ENCODE measurements around the gene SNAI1.
"Not testable (repeated sequence)": the region's sequence is repeated elsewhere in the genome, so short reads cannot be mapped to it uniquely, and the experiment has no call there.

Gene SNAI1

GRCh38 chr20:49945701-49946477 lies 36.9 kb upstream of the SNAI1 start:
- H3K36me3 ChIP-seq (ENCODE audit: control insufficient read depth, insufficient read depth, low read length), result peaks cover 89% of the 10 kb centered on the region
- H3K27ac ChIP-seq (ENCODE audit: low read depth, low read length), result no peak overlapping the region
- no peaks in the 10 kb centered on the region for H3K27me3 ChIP-seq (ENCODE audit: control insufficient read depth, insufficient read depth, low read length)
- no peak overlapping the region for H3K4me3 ChIP-seq (ENCODE audit: low read depth, low read length)
- H3K4me1 ChIP-seq (ENCODE audit: control insufficient read depth, insufficient read depth, low read length), result no peaks in the 10 kb centered on the region
- H3K9me3 ChIP-seq (ENCODE audit: control insufficient read depth, insufficient read depth, low read length), result no peaks in the 10 kb centered on the region
- no peak overlapping the region for H3K9ac ChIP-seq (ENCODE audit: low read depth, low read length)

GRCh38 chr20:49948178-49948577 lies 34.6 kb upstream of the SNAI1 start:
- Histone ChIP-seq H3K9ac (ENCODE audit: low read depth, low read length) (no peak overlapping the region), H3K4me1 (ENCODE audit: control insufficient read depth, insufficient read depth, low read length) (no peaks in the 10 kb centered on the region), H3K27ac (ENCODE audit: low read depth, low read length) (no peak overlapping the region), H3K36me3 (ENCODE audit: control insufficient read depth, insufficient read depth, low read length) (peaks cover 89% of the 10 kb centered on the region), H3K9me3 (ENCODE audit: control insufficient read depth, insufficient read depth, low read length) (no peaks in the 10 kb centered on the region), H3K4me3 (ENCODE audit: low read depth, low read length) (no peak overlapping the region), H3K27me3 (ENCODE audit: control insufficient read depth, insufficient read depth, low read length) (no peaks in the 10 kb centered on the region)

- H3K27me3 ChIP-seq (ENCODE audit: control insufficient read depth, insufficient read depth, low read length), result no peaks in the 10 kb centered on the region
- no peak overlapping the region for H3K9ac ChIP-seq (ENCODE audit: low read depth, low read length)
- H3K36me3 ChIP-seq (ENCODE audit: control insufficient read depth, insufficient read depth, low read length), result peaks cover 91% of the 10 kb centered on the region
- no peaks in the 10 kb centered on the region for H3K4me1 ChIP-seq (ENCODE audit: control insufficient read depth, insufficient read depth, low read length)
- peak overlapping the region; percentile 35 for H3K27ac ChIP-seq (ENCODE audit: low read depth, low read length)
- H3K4me3 ChIP-seq (ENCODE audit: low read depth, low read length), result no peak overlapping the region
- H3K9me3 ChIP-seq (ENCODE audit: control insufficient read depth, insufficient read depth, low read length), result no peaks in the 10 kb centered on the region
These were observed 33.8 kb upstream of the SNAI1 start for GRCh38 chr20:49948809-49949507.

- H3K27me3 ChIP-seq (ENCODE audit: control insufficient read depth, insufficient read depth, low read length), result no peaks in the 10 kb centered on the region
- no peak overlapping the region for H3K27ac ChIP-seq (ENCODE audit: low read depth, low read length)
- H3K4me1 ChIP-seq (ENCODE audit: control insufficient read depth, insufficient read depth, low read length), result no peaks in the 10 kb centered on the region
- peaks cover 87% of the 10 kb centered on the region for H3K36me3 ChIP-seq (ENCODE audit: control insufficient read depth, insufficient read depth, low read length)
- no peak overlapping the region for H3K4me3 ChIP-seq (ENCODE audit: low read depth, low read length)
- no peaks in the 10 kb centered on the region for H3K9me3 ChIP-seq (ENCODE audit: control insufficient read depth, insufficient read depth, low read length)
- no peak overlapping the region for H3K9ac ChIP-seq (ENCODE audit: low read depth, low read length)
These were observed 31.6 kb upstream of the SNAI1 start for GRCh38 chr20:49951151-49951550.

GRCh38 chr20:49955167-49955566 lies 27.6 kb upstream of the SNAI1 start:
- Histone ChIP-seq H3K27me3 (ENCODE audit: control insufficient read depth, insufficient read depth, low read length) (no peaks in the 10 kb centered on the region), H3K9ac (ENCODE audit: low read depth, low read length) (no peak overlapping the region), H3K4me1 (ENCODE audit: control insufficient read depth, insufficient read depth, low read length) (no peaks in the 10 kb centered on the region), H3K27ac (ENCODE audit: low read depth, low read length) (no peak overlapping the region), H3K36me3 (ENCODE audit: control insufficient read depth, insufficient read depth, low read length) (peaks cover 62% of the 10 kb centered on the region), H3K9me3 (ENCODE audit: control insufficient read depth, insufficient read depth, low read length) (no peaks in the 10 kb centered on the region), H3K4me3 (ENCODE audit: low read depth, low read length) (no peak overlapping the region)

GRCh38 chr20:49955830-49956396 lies 26.9 kb upstream of the SNAI1 start:
- not testable (repeated sequence) for H3K27me3 ChIP-seq (ENCODE audit: control insufficient read depth, insufficient read depth, low read length); H3K27ac ChIP-seq (ENCODE audit: low read depth, low read length); H3K4me3 ChIP-seq (ENCODE audit: low read depth, low read length); H3K4me1 ChIP-seq (ENCODE audit: control insufficient read depth, insufficient read depth, low read length); H3K9me3 ChIP-seq (ENCODE audit: control insufficient read depth, insufficient read depth, low read length); H3K9ac ChIP-seq (ENCODE audit: low read depth, low read length)
- peaks cover 54% of the 10 kb centered on the region for H3K36me3 ChIP-seq (ENCODE audit: control insufficient read depth, insufficient read depth, low read length)

- H3K4me3 ChIP-seq (ENCODE audit: low read depth, low read length), result no peak overlapping the region
- peaks cover 48% of the 10 kb centered on the region for H3K36me3 ChIP-seq (ENCODE audit: control insufficient read depth, insufficient read depth, low read length)
- H3K27ac ChIP-seq (ENCODE audit: low read depth, low read length), result no peak overlapping the region
- H3K4me1 ChIP-seq (ENCODE audit: control insufficient read depth, insufficient read depth, low read length), result no peaks in the 10 kb centered on the region
- no peaks in the 10 kb centered on the region for H3K27me3 ChIP-seq (ENCODE audit: control insufficient read depth, insufficient read depth, low read length)
- H3K9ac ChIP-seq (ENCODE audit: low read depth, low read length), result no peak overlapping the region
- H3K9me3 ChIP-seq (ENCODE audit: control insufficient read depth, insufficient read depth, low read length), result no peaks in the 10 kb centered on the region
These were observed 26.1 kb upstream of the SNAI1 start for GRCh38 chr20:49956689-49957088.

GRCh38 chr20:49957089-49957938 lies 25.5 kb upstream of the SNAI1 start:
- H3K4me1 ChIP-seq (ENCODE audit: control insufficient read depth, insufficient read depth, low read length); H3K9ac ChIP-seq (ENCODE audit: low read depth, low read length); H3K4me3 ChIP-seq (ENCODE audit: low read depth, low read length); H3K9me3 ChIP-seq (ENCODE audit: control insufficient read depth, insufficient read depth, low read length); H3K27me3 ChIP-seq (ENCODE audit: control insufficient read depth, insufficient read depth, low read length); H3K27ac ChIP-seq (ENCODE audit: low read depth, low read length): not testable (repeated sequence)
- H3K36me3 ChIP-seq (ENCODE audit: control insufficient read depth, insufficient read depth, low read length), result peaks cover 41% of the 10 kb centered on the region

GRCh38 chr20:49961413-49961812 lies 21.4 kb upstream of the SNAI1 start:
- Histone ChIP-seq H3K36me3 (ENCODE audit: control insufficient read depth, insufficient read depth, low read length) (peaks cover 8% of the 10 kb centered on the region), H3K27me3 (ENCODE audit: control insufficient read depth, insufficient read depth, low read length) (no peaks in the 10 kb centered on the region), H3K9me3 (ENCODE audit: control insufficient read depth, insufficient read depth, low read length) (no peaks in the 10 kb centered on the region), H3K27ac (ENCODE audit: low read depth, low read length) (no peak overlapping the region), H3K9ac (ENCODE audit: low read depth, low read length) (no peak overlapping the region), H3K4me3 (ENCODE audit: low read depth, low read length) (no peak overlapping the region), H3K4me1 (ENCODE audit: control insufficient read depth, insufficient read depth, low read length) (no peaks in the 10 kb centered on the region)

GRCh38 chr20:49964964-49965780 lies 17.6 kb upstream of the SNAI1 start:
- H3K36me3 ChIP-seq (ENCODE audit: control insufficient read depth, insufficient read depth, low read length), result no peaks in the 10 kb centered on the region
- no peak overlapping the region for H3K27ac ChIP-seq (ENCODE audit: low read depth, low read length)
- no peak overlapping the region for H3K9ac ChIP-seq (ENCODE audit: low read depth, low read length)
- peaks cover 2% of the 10 kb centered on the region; the same call in 1 of the 2 replicates for H3K4me1 ChIP-seq (ENCODE audit: control insufficient read depth, insufficient read depth, low read length)
- no peaks in the 10 kb centered on the region for H3K27me3 ChIP-seq (ENCODE audit: control insufficient read depth, insufficient read depth, low read length)
- no peak overlapping the region for H3K4me3 ChIP-seq (ENCODE audit: low read depth, low read length)
- no peaks in the 10 kb centered on the region for H3K9me3 ChIP-seq (ENCODE audit: control insufficient read depth, insufficient read depth, low read length)

Measured in HUES48 (cell line).